K562 (cell line): ENCODE data around the gene MAPKAPK3. TPM values are rescaled to one million over a fixed set of nuclear protein-coding genes. Genes with fewer than 3 reads are reported as not detected.

Experiments
- ATAC-seq: fragments of 200-7000 bp; cut with Tn5 transposase; 3 replicates; pipeline ENCODE4 v1.9.1; 2020; ENCODE audit warnings: moderate library complexity
- BruUV-seq: library from RNA; stranded (reverse); fragments of 400-500 nt; replicated peaks from 2 replicates; lab custom pipeline; 2021; lab: Mats Ljungman, UMichigan
- CTCF ChIA-PET: fragments of 300-600 bp; formaldehyde crosslinking; extraction: SDS; loops from one replicate; lab custom pipeline; 2021; ENCODE audit warnings: low intra/inter-chr PET ratio; lab: Yijun Ruan, JAX
- POLR2A ChIA-PET: fragments of 300-600, 350-650 bp; sonication (Branson Sonifier 250); formaldehyde crosslinking; extraction: SDS; loops from one replicate; lab custom pipeline; 2021; ENCODE audit warnings: antibody characterized with exemption, inconsistent platforms; lab: Yijun Ruan, JAX
- DNase-seq, 4 experiments: peaks; one replicate each; pipeline versions ENCODE4 v3.0.0 to v3.0.0-alpha.2; 2011 to 2018; ENCODE audit warnings: low spot score in 3 of 4, mixed read lengths in 3 of 4; ENCODE audit errors: extremely low read depth in 1 of 4
- FAIRE-seq: peaks from 2 replicates; lab custom pipeline; 2011; peaks lifted over from hg19 to GRCh38; lab: Jason Lieb, UNC
- H2AFZ ChIP-seq: 2 replicates; pipeline ENCODE4 v1.6.0; 2011; ENCODE audit warnings: low read depth, low read length, control low read depth, inconsistent platforms
- H3K27ac ChIP-seq: fragments of 200-600 bp; 3 replicates; pipeline ENCODE4 v1.8.0; 2011; ENCODE audit warnings: low read depth, mild to moderate bottlenecking, control low read depth, inconsistent platforms, low read length, moderate library complexity, mixed read lengths; ENCODE audit errors: extremely low read depth
- H3K27me3 ChIP-seq, 2 experiments: fragments of 300-600 bp in 1 of 2; 2 replicates in 1 of 2; 3 replicates in 1 of 2; pipeline versions ENCODE4 v1.6.0 to v1.8.0; 2011; ENCODE audit warnings: inconsistent platforms in 2 of 2, low read length in 2 of 2, mild to moderate bottlenecking in 1 of 2, mixed read lengths in 1 of 2, moderate library complexity in 1 of 2; ENCODE audit not compliant: control insufficient read depth in 2 of 2, insufficient read depth in 2 of 2
- H3K36me3 ChIP-seq: fragments of 300-600 bp; 3 replicates; pipeline ENCODE4 v1.8.0; 2011; ENCODE audit warnings: mild to moderate bottlenecking, low read length, inconsistent platforms; ENCODE audit not compliant: control insufficient read depth, insufficient read depth
- H3K4me1 ChIP-seq, 2 experiments: fragments of 200-600 bp in 1 of 2; replicated peaks in 1 of 2; 2 replicates in 1 of 2; 3 replicates in 1 of 2; pipeline versions ENCODE4 v1.5.1 to v1.8.0; 2011; ENCODE audit warnings: inconsistent platforms in 2 of 2, low read length in 2 of 2, mild to moderate bottlenecking in 1 of 2, mixed read lengths in 1 of 2, moderate library complexity in 1 of 2; ENCODE audit not compliant: control insufficient read depth in 2 of 2, insufficient read depth in 2 of 2
- H3K4me2 ChIP-seq: 2 replicates; pipeline ENCODE4 v1.6.1; 2011; ENCODE audit warnings: low read length, control low read depth, inconsistent platforms, mixed read lengths; ENCODE audit not compliant: insufficient read depth
- H3K4me3 ChIP-seq: fragments of 200-600 bp; sonication (generic), shearing (Covaris generic); 2 replicates; pipeline ENCODE4 v1.5.1; 2016; ENCODE audit warnings: control low read depth, inconsistent platforms
- H3K79me2 ChIP-seq: fragments of 200-600 bp; 3 replicates; pipeline ENCODE4 v1.8.0; 2011; ENCODE audit warnings: low read length, inconsistent platforms; ENCODE audit not compliant: control insufficient read depth, insufficient read depth
- H3K9ac ChIP-seq, 2 experiments: 2 replicates each; pipeline versions ENCODE4 v1.6.0 to v1.6.1; 2011; ENCODE audit warnings: low read depth in 2 of 2, low read length in 2 of 2, control low read depth in 1 of 2, inconsistent platforms in 1 of 2, mild to moderate bottlenecking in 1 of 2, mixed read lengths in 1 of 2; ENCODE audit not compliant: insufficient read depth in 1 of 2
- H3K9me1 ChIP-seq: one replicate; pipeline ENCODE4 v1.6.0; 2011; ENCODE audit warnings: inconsistent platforms, mild to moderate bottlenecking, low read length, moderate library complexity; ENCODE audit not compliant: control insufficient read depth, insufficient read depth
- H3K9me3 ChIP-seq: replicated peaks from 2 replicates; pipeline ENCODE4 v1.5.1; 2011; ENCODE audit warnings: low read depth, low read length, inconsistent platforms; ENCODE audit not compliant: control insufficient read depth, insufficient read depth
- H4K20me1 ChIP-seq: replicated peaks from 2 replicates; pipeline ENCODE4 v1.6.1; 2011; ENCODE audit warnings: low read length, inconsistent platforms, mixed read lengths; ENCODE audit not compliant: control insufficient read depth, insufficient read depth
- SPI1 ChIP-seq: IDR thresholded peaks from 2 replicates; pipeline ENCODE4 v1.6.1; 2011; ENCODE audit warnings: low read depth, low read length, control low read depth, borderline replicate concordance
- ZNF639 ChIP-seq, 2 experiments: fragments of 200-800 bp in 1 of 2; sonication (Bioruptor generic) in 1 of 2; sonication (generic) in 1 of 2; formaldehyde crosslinking in 1 of 2; IDR thresholded peaks in 1 of 2; conservative IDR thresholded peaks in 1 of 2; 2 replicates each; pipeline versions ENCODE4 v1.5.0 to v1.6.1; 2016 to 2020; ENCODE audit warnings: missing compliant biosample characterization in 1 of 2, missing genetic modification characterization in 1 of 2, missing genetic modification reagents in 1 of 2
- WGBS: fragments of 100-300 bp; shearing (Covaris generic); methylation state at CpG from one replicate; pipeline ENCODE4 v1.1.6; 2016; ENCODE audit warnings: low coverage, mixed read lengths; ENCODE audit not compliant: insufficient coverage; ENCODE audit errors: missing lambda C conversion rate; 5-methylcytosine and 5-hydroxymethylcytosine counted together
- in situ Hi-C: fragments of 300-500 bp; cut with MboI; formaldehyde crosslinking; loops from 4 replicates; pipeline ENCODE4 v1.15.0; 2018; ENCODE audit warnings: inconsistent platforms, mixed read lengths
- intact Hi-C: fragments of 100-400 bp; cut with micrococcal nuclease; formaldehyde crosslinking; loops from 2 replicates; pipeline ENCODE4 v1.14.2; 2022
- polyA plus RNA-seq, 8 experiments: library from polyadenylated mRNA; depleted of rRNA in 4 of 8; stranded (reverse) in 5 of 8; unstranded in 3 of 8; fragments of >200 nt; fragmentation: Nextera tagmentation in 2 of 8; fragmentation: Illumina TruSeq in 1 of 8; extraction: Ambion mirVana in 2 of 8; extraction: Trizol in 1 of 8; gene quantifications; 2 replicates each; pipeline versions ENCODE4 v1.2.1 to v1.2.3, GENCODE V29; 2011 to 2014; ENCODE audit warnings: inconsistent platforms in 1 of 8, missing spikeins in 1 of 8
- total RNA-seq, 7 experiments: library from RNA; depleted of rRNA in 6 of 7; stranded (reverse); fragments of >200 nt in 6 of 7; fragmentation: Illumina TruSeq in 2 of 7; extraction: Trizol in 2 of 7; gene quantifications; 2 replicates each; pipeline versions ENCODE4 v1.2.1 to v1.2.3, GENCODE V29; 2011 to 2021; ENCODE audit warnings: low replicate concordance in 1 of 7

Gene MAPKAPK3
- total and polyA plus RNA-seq, 9 of the 15 experiments (the other 6 are each of a cell fraction or from before 2014, with no cell fraction given) = 8.0 to 56.4 (median 41.2) TPM

- Histone ChIP-seq H4K20me1 (no peaks in the 10 kb centered on the region; the same call in 1 of the 2 replicates), H3K4me1 (peaks cover 0 to 14% of the 10 kb centered on the region in 2 experiments; a peak in 2 of 5 replicates), H2AFZ (no peak overlapping the region), H3K27ac (no peak overlapping the region), H3K4me2 (no peak overlapping the region), H3K9ac (no peak overlapping the region), H3K79me2 (no peaks in the 10 kb centered on the region), H3K36me3 (no peaks in the 10 kb centered on the region), H3K9me1 (no peaks in the 10 kb centered on the region), H3K9me3 (no peaks in the 10 kb centered on the region), H3K27me3 (peaks cover 11 to 27% of the 10 kb centered on the region in 2 experiments; a peak in 4 of 5 replicates), H3K4me3 (no peak overlapping the region)
- ATAC-seq (no peak), DNase-seq (no peak), FAIRE-seq (no peak)
- TF ChIP-seq SPI1 (peak; percentile 65; the same call in 1 of the 2 replicates), ZNF639 (CRISPR knock-in tag; conservative IDR thresholded peaks at IDR 0.05 in 1 of 2, IDR thresholded peaks at IDR 0.05 in 1 of 2) (no peak)
- ChIA-PET POLR2A (no interaction called here), CTCF (no interaction called here)
- 33% methylated on average over 1 of the region's 3 CpGs for WGBS
- intact Hi-C loops (loop anchor here (10.0 kb wide), 1 partner anchor 701 kb away; no protein-coding TSS in a partner anchor), in situ Hi-C loops (no loop called here)
- BruUV-seq = no TSS peak
Measured at GRCh38 chr3:50673931-50674330, 57.0 kb downstream of the MAPKAPK3 start.
